AG04450 (cell line): ENCODE data around the gene HCLS1. TPM values are rescaled to one million over a fixed set of nuclear protein-coding genes. Genes with fewer than 3 reads are reported as not detected.

Experiments
- CTCF ChIA-PET: fragments of 300-600, 350-600 bp; formaldehyde crosslinking; extraction: SDS; loops from one replicate; lab custom pipeline; 2022; ENCODE audit warnings: antibody characterized with exemption, inconsistent platforms; lab: Charles Lee
- POLR2A ChIA-PET: fragments of 350-600 bp; formaldehyde crosslinking; extraction: SDS; loops from one replicate; lab custom pipeline; 2021; ENCODE audit warnings: antibody characterized with exemption, inconsistent platforms; lab: Yijun Ruan, JAX
- DNase-seq: peaks from one replicate; pipeline ENCODE4 v3.0.0-alpha.2; 2011; ENCODE audit warnings: low read depth, low spot score
- H3K27ac ChIP-seq: one replicate; pipeline ENCODE4 v1.5.1; 2012; ENCODE audit warnings: low read depth, low read length, control low read depth
- H3K27me3 ChIP-seq: one replicate; pipeline ENCODE4 v1.6.0; 2012; ENCODE audit warnings: low read length; ENCODE audit not compliant: control insufficient read depth, insufficient read depth
- H3K4me3 ChIP-seq: 2 replicates; pipeline ENCODE4 v1.5.1; 2011; ENCODE audit warnings: mild to moderate bottlenecking, low read depth, low read length, control low read depth
- H3K9me3 ChIP-seq: 2 replicates; pipeline ENCODE4 v1.5.1; 2012; ENCODE audit warnings: low read length; ENCODE audit not compliant: control insufficient read depth, insufficient read depth
- polyA plus RNA-seq: library from polyadenylated mRNA; depleted of rRNA; stranded (reverse); fragments of >200 nt; gene quantifications from 2 replicates; pipeline ENCODE4 v1.2.3, GENCODE V29; 2011
- TF ChIP-seq, protein P1 (sequence below): IDR thresholded peaks from 2 replicates; pipeline ENCODE4 v1.5.1; 2011; ENCODE audit warnings: low read depth, low read length, control low read depth, inconsistent platforms

Gene HCLS1
- polyA plus RNA-seq, 1 experiment: 0.51 TPM

DNA sequence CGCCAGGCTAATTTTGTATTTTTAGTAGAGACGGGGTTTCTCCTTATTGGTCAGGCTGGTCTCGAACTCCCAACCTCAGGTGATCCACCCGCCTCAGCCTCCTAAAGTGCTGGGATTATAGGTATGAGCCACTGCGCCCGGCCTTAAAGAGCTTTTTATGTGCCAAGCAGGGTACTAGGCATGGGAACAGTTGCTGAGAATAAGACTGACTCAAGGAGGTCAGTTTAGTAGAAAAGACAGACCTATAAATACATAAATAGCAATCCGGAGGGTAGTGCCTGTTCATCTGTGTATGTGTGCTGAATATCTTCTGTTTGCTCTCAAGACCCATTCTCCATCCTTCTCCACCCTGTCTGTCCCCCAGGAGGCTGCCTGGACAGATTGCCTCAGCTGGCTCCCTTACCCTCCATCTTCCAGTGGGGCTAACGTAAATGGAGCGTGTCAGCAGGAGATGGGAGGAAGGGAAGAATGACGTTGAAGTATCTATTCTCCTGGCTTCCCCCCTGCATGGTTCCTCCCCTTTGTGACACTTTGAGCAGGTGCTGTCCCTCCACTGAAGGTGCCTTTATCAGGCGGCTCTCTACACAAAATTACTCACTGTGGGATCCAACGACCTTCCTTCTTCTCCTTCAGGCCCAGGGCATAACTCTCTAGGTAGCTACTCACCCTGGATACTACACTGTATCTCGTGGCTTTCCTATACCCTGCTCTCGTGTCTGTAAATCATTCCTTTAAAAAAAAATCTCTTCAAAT is 36.4 kb downstream of the HCLS1 start:
- TF ChIP-seq, protein P1, sequence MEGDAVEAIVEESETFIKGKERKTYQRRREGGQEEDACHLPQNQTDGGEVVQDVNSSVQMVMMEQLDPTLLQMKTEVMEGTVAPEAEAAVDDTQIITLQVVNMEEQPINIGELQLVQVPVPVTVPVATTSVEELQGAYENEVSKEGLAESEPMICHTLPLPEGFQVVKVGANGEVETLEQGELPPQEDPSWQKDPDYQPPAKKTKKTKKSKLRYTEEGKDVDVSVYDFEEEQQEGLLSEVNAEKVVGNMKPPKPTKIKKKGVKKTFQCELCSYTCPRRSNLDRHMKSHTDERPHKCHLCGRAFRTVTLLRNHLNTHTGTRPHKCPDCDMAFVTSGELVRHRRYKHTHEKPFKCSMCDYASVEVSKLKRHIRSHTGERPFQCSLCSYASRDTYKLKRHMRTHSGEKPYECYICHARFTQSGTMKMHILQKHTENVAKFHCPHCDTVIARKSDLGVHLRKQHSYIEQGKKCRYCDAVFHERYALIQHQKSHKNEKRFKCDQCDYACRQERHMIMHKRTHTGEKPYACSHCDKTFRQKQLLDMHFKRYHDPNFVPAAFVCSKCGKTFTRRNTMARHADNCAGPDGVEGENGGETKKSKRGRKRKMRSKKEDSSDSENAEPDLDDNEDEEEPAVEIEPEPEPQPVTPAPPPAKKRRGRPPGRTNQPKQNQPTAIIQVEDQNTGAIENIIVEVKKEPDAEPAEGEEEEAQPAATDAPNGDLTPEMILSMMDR: no peak
- H3K27ac ChIP-seq: no peak overlapping the region
- ChIA-PET CTCF (no interaction called here), POLR2A (no interaction called here)
- no peaks in the 10 kb centered on the region; the same call in 1 of the 2 replicates for H3K9me3 ChIP-seq
- H3K4me3 ChIP-seq: no peak overlapping the region
- no peak for DNase-seq
- H3K27me3 ChIP-seq: no peaks in the 10 kb centered on the region

GRCh38 chr3:121621491-121621890 is 39.2 kb downstream of the HCLS1 start:
- Histone ChIP-seq H3K27me3 (no peaks in the 10 kb centered on the region), H3K4me3 (no peak overlapping the region), H3K27ac (no peak overlapping the region), H3K9me3 (no peaks in the 10 kb centered on the region; the same call in 1 of the 2 replicates)
- TF ChIP-seq, protein P1: no peak
- CTCF ChIA-PET: no interaction called here
- DNase-seq: no peak
- POLR2A ChIA-PET: no interaction called here

DNA sequence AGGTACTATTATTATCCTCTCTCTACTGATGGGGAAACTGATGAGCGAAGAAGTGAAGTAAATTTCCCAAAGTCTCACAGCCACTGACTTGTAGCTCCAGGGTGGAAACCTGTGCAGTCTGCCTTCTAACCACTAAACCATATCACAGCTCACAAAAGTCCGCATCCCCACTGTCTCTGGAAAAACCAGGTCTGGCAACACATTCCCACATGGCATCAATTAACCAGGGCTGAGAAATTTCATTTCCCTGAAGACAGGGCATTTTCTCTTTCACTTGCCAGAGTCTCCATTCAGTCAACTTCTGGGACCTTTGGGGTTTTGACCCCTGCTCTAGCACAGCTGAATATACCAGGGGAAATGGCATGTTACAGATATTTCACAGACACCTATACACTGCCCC is 41.0 kb downstream of the HCLS1 start:
- TF ChIP-seq, protein P1: no peak
- ChIA-PET POLR2A (no interaction called here), CTCF (no interaction called here)
- no peaks in the 10 kb centered on the region for H3K27me3 ChIP-seq
- H3K27ac ChIP-seq: no peak overlapping the region
- H3K9me3 ChIP-seq: no peaks in the 10 kb centered on the region; the same call in 1 of the 2 replicates
- no peak overlapping the region for H3K4me3 ChIP-seq
- DNase-seq: no peak

- Histone ChIP-seq H3K9me3 (no peaks in the 10 kb centered on the region), H3K27ac (no peak overlapping the region), H3K27me3 (peaks cover 2% of the 10 kb centered on the region), H3K4me3 (no peak overlapping the region)
- TF ChIP-seq, protein P1: no peak
- DNase-seq: no peak
- ChIA-PET POLR2A (no interaction called here), CTCF (no interaction called here)
These were observed 54.6 kb downstream of the HCLS1 start for GRCh38 chr3:121606106-121606505.

DNA sequence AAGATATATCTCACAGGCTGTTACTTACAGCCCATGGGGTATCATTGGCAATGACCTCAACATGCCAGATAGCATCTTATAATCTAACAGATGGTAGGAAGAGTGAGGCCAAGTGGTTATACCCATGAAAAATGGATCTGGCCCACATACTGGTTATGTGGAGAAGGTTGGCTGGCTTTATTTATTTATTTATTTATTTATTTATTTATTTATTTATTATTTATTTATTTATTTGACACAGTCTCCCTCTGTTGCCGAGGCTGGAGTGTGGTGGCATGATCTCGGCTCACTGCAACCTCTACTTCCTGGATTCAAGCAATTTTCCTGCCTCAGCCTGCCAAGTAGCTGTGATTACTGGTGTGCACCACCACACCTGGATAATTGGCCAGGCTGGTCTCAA is 55.9 kb downstream of the HCLS1 start:
- ChIA-PET POLR2A (no interaction called here), CTCF (no interaction called here)

More for the DNA sequence above, 55.9 kb downstream of the HCLS1 start:
- Histone ChIP-seq H3K4me3 (no peak overlapping the region), H3K9me3 (no peaks in the 10 kb centered on the region), H3K27me3 (no peaks in the 10 kb centered on the region), H3K27ac (no peak overlapping the region)
- DNase-seq: no peak
- TF ChIP-seq, protein P1: no peak
